KG1 (cell line): ENCODE data around the gene BUB1.
"Not testable (repeated sequence)": the region's sequence is repeated elsewhere in the genome, so short reads cannot be mapped to it uniquely, and the experiment has no call there.

Experiments
- DNase-seq: peaks from one replicate; lab custom pipeline; 2025; lab: John Stamatoyannopoulos, UW

Gene BUB1

DNA sequence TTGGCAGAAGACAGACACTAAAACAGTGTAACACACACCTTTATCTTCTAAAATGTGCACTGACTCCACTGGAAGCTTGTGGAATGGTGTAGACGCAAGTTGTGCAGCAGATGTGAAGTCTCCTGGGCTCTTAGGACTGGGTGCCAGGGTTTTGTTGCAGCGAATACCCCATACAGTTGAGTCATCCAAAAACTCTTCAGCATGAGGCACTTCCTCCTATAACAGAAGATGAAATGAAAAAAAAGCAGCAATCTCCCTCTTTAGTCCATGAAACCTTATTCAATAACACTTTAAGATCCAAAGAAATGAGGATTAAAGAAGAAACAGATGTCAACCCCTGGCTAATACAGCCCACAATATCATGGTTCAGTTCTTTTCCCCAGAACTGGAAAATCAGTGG, 22.2 kb downstream of the BUB1 start:
- no peak for DNase-seq

DNA sequence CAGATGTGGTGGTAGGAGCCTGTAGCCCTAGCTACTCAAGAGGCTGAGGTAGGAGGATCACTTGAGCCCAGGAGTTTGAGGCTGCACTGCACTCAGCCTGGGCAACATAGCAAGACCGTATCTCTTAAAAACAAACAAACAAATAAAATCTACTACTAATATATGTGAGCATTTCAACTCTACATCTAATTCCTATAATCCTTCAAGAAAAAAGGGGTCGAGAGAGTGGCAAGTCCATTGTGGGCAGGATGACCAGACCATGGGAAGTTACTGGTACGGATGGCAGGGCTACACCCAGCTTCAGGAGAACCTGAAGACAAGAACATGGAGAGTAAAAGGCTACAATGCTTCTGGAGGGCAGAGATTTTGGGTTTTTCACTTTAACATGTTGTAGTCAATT, 24.0 kb downstream of the BUB1 start:
- no peak for DNase-seq

DNA sequence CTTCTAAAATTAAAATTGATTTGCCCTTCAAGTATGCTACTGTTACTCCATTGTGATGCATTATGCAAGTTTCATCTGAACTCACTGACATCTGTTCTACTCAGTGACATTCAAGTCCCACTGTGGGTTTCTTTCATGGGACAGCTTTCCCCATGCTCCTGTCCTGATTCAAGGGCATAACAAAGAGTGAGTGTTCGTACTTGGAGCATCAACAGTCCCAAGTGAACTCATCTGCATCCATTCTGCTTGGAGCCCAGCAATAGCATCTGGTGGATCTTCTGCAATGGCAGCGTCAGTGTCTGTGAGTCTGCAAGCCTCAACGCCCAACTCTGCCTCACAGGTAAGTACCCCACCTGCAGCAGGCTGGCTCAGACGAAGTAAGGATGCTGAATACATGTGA, 27.5 kb downstream of the BUB1 start:
- DNase-seq = no peak

DNA sequence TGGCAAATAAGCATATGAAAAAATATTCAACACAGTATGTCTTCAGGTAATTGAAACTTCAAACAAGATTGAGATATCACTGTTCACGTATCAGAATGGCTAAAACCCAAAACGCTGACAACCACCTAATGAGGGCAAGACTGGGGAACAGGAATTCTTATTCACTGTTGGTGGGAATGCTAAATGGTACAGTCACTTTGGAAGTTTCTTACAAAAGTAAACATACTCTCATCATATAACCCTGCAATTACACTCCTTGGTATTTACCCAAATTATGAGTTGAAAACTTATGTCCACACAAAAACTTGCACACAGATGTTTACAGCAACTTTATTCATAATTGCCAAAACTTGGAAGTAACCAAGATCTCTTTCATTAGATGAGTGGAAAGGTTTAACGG, 30.1 kb downstream of the BUB1 start:
- DNase-seq = no peak

DNA sequence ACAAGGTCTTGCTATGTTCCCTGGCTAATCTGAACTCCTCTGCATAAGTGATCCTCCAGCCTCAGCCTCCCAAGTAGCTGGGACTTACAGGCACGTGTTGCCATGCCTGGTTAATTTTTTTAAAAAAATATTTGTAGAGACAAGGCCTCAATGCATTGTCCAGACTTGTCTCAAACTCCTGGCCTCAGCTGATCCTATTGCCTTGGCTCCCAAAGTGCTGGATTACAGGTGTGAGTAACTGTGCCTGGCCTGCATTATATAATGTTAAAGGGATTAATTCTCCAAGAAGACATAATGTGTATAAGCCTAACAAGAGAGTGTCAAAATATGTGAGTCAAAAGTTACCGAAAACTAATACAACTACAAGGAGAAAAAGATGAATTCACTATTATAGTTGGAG, 32.2 kb downstream of the BUB1 start:
- no peak for DNase-seq

DNA sequence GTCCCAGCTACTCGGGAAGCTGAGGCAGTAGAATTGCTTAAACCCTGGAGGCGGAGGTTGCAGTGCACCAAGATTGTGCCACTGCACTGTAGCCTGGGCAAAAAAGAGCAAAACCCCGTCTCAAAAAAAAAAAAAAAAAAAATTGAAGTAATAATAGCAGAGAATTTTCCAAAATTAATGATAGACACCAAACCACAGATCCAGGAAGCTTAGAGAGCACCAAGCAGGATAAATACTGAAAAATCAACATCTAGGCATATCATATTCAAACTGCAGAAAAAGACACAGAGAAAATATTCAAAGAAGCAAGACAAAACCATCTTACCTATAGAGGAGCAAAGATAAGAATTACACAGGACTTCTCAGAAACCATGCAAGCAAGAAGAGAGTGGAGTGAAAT, 33.5 kb downstream of the BUB1 start:
- no peak for DNase-seq

DNA sequence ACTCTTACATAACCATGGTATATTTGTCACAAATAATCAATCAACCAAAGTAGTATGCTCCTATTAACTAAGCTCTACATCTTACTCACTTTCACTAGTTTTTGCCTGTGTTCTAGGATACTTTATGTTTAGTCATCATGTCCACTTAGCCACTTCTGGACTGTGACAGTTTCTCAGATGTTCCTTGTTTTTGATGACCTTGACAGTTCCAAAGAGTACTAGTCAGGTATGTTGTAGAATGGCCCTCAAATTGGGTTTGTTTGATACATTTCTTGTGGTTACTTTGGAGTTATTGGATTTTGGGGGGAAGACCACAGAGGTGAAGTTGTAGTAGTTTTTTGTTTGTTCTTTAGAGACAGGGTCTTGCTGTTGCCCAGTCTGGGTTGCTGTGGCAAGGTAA, 35.5 kb downstream of the BUB1 start:
- no peak for DNase-seq

DNA sequence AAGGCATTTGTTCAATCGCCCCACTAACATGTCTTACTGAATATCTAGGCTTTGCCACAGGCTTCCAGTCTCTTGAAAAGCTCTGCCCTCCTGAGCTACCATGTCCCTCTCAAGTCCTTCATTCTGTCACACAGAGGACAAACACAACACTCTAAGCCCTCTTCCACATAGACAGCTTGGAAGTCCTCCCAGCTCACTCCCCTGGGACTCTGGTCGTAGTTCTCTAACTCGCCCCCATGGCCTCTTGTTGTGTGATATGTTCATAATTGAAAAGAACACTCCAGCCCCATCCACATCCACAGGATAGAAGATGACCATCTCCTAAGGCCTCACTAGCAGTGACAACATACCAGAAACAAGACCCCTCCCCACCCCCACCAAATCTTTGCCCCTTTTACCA, 37.9 kb downstream of the BUB1 start:
- no peak for DNase-seq

DNA sequence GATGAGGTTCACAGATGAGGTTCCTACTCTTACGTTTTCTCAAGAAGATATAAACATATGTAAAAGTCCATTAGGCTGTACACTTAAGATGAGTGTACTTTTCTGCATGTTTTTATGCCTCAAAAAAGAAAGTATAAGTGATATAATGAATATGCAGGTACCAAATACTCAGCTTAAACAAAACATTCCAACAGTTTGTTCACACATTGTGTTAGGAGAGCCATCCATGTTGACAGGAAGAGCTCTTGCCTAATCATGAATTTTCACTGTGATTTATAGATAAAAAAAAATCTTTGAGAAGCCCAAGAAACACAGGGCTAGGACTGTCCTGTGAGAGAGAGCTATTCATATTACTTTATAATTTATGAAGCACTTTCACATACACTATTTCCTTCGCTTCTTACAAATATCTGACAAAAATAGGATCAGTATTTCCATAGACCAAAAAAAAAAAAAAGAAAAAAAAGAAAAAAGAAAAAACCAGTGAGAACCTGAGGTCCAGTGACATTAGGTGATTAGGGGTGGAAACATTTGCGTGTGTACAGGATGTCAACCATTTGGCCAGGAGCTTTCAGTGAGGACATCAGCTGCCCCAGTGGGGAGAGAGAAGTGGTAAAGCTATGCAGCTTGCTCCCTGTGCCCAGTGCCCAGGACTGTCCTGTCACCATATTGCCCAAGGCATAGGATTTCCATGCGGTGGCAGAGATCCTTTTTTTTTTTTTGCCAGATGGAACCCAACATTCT, 38.7 kb downstream of the BUB1 start:
- DNase-seq = no peak

DNA sequence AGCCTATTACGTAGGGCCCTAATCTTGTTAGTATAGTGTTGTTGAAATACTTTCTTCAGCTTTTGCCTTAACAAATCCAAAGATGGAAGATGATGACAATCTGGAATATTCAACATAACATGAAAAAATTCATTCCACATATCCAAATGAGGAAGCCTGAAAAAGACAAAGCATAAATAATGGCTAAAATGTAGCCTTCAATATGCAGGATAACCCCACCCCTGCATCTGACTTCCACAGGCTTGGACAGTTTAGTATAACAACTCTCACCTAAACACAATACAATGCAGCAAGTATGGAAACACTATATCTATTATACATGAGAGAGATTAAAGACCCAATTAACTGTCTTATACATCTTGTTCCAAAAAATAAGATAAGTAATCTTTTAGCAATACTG, 39.9 kb downstream of the BUB1 start:
- DNase-seq = no peak

DNA sequence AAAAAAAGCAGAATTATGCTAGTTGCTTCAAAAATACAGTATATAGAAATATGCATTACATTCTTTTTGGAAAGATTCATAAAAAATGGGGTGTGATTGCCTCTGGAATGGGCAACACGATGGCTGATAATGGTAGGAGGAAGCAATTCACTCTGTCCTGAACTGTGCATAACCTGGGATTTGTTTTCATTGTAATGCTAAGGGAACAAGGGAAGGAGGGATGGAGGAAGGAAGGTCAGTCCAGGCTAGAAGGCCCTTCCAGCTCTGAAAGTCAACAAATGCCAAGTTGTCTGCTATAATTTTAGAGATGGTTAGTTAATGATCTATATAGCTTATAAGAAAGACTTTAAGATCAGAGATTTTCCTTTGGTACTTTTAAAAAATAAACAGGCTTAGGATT, 40.8 kb downstream of the BUB1 start:
- no peak for DNase-seq

DNA sequence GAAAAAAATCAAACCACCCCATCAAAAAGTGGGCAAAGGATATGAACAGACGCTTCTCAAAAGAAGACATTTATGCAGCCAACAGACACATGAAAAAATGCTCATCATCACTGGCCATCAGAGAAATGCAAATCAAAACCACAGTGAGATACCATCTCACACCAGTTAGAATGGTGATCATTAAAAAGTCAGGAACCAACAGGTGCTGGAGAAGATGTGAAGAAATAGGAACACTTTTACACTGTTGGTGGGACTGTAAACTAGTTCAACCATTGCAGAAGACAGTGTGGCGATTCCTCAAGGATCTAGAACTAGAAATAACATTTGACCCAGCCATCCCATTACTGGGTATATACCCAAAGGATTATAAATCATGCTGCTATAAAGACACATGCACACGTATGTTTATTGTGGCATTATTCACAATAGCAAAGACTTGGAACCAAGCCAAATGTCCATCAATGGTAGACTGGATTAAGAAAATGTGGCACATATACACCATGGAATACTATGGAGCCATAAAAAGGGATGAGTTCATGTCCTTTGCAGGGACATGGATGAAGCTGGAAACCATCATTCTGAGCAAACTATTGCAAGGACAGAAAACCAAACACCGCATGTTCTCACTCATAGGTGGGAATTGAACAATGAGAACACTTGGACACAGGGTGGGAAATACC, 41.8 kb downstream of the BUB1 start:
- DNase-seq = not testable (repeated sequence)

DNA sequence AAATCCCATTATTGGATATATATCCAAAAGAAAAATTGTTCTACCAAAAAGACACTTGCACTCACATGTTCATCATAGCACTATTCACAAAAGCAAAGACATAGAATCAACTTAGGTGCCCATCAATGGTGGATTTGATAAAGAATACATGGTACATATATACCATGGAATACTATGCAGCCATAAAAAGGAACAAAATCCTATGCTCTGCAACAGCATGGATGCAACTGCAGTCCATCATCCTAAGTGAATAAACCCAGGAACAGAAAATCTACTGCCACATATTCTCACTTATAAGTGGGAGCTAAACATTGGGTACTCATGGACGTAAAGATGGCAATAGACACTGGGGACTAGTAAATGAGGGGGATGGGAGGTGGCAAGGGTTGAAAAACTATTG, 50.5 kb downstream of the BUB1 start:
- not testable (repeated sequence) for DNase-seq

DNA sequence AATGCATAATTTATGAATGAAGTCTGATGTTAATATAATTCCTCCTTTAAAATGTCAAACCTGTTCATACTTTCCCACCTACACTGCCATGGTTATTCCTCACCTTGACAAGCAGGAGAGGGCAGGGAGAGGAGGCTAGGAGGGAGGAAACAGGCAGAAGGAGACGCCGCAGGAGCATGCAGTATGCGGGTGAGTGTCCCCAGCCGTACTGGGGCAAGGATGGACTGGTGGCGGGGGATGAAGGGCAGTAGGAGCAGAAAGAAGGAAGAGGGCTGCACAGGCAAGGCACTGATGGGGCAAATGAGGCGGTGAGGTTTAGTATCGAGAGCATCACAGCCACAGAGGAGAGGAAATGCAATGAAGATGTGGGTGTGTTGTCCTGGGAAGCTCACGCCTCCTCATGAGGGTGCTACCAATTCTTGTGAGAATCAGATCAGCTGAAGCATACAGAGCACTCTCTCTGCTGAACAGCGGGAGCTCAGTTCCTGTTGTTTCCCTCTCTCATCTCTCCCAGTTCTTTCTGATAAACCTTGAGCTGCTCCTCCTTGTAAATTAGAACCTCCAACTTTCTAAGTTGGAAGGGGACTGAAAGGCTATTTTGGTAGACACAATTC, 58.4 kb downstream of the BUB1 start:
- DNase-seq = not testable (repeated sequence)

DNA sequence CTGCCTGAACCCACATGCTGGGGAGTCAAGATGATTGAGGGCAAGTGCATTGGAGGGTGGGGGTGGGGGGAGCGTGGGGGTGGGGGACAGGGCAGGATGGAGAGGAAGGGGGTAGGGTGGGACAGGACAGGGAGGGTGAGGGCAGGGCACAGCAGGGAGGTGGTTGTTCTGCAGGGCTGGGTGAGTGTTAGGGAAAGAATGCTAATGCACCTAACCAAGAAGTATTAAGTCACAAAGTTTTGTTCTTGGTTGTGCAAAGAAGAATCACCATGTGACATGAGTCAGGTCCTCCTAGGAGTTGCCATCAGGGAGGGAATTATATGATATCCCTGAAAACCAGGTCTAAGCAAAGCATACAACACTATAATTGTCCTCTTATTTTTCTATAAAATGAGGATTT, 63.9 kb downstream of the BUB1 start:
- DNase-seq = not testable (repeated sequence)

DNA sequence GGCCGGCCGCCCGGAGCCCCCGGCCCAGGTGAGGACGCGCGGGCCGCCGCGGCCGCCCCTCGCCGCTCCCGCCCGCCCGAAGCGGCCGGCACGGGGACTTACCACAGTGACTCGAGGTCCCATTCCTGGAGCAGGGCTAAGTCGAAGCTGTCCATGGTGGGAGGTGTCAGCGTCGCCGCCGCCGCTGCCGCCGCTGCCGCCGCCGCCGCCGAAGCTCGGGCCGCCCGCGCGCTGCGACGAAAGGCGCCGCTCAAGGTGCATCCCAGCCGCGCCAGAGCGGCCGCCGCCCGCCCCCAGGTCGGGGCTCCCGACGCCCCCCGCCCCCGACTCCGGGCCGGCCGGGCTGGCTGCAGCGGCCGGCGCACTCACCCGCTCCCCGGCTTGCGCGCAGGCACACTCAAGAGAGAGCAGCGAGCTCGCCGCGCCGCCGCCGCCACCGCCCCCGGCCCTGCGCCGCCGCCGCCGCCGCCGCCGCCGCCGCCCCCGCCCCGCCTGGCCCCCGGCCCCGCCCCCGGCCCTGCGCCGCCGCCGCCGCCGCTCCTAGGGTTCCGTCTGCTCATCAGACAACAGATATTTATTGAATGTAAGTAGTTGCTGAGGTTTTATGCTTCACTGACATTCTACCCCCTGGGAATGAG, 67.1 kb downstream of the BUB1 start:
- not testable (repeated sequence) for DNase-seq

DNA sequence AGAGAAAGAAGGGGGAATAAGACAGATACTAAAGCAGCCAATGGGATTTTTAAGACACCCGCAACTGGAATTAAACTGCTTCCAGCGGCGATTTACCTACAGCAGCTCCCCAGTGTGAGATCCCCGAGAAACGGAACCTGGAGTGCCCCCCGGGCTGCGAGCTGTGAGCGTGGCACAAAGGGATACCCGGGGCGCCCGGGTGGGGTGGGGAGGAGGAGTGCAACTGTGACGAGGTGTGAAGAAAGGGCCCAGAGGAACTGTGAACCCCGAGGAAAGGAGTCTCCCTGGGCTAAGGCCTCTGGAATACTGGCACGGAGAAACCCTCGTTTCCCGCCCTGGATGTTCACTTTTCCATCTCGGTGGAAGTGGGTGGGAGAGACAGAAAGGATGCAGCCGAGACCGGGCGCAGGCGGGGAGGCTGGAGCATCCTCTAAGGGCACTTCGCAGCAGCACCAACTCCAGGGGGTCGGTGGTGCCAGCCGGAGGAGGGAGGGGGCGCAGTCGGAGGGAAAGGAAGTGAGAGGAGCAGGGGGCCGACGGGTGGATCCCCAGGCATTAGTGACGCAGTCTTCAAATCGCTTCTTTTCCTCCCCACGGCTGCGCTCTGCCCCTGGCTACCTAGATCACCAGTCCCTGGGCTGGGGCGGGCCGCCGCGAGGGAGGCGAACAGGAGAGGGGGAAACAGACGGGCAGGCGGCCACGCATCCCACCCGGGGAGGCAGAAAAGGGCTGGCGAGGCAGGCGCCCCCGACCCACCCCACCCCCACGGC, 67.8 kb downstream of the BUB1 start:
- not testable (repeated sequence) for DNase-seq

DNA sequence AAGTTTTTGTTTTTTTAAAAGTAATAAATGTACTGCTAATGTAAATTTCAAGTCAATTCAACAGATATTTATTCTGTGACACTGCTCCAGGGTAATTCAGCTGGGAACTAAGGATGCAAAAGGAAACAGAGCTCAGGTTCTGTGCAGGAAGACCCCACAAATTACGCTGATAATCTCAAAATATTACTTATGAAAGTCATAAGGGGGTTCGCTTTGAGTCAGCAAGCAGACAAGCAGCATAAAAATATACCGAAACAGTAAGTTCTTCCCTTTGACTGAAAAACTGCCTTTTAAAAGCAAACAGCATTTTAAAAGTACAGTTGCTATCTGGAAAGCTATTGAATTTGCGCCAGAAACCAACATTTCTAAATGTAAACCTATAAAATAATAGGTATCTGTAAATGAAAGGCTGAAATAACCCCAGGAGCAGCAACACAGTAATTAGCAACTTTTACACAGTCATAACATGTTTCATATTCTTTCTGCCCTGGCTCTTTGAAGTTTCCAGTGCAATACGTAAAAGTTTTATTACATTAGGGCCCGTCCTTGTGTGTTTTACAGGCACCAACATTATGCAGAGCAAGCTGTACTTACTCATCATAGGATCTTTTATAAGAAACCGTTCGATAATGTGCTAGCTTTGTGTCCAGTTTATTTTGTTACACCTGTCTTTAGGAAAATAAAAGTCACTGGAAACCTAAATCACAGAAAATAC, 68.9 kb downstream of the BUB1 start:
- not testable (repeated sequence) for DNase-seq

DNA sequence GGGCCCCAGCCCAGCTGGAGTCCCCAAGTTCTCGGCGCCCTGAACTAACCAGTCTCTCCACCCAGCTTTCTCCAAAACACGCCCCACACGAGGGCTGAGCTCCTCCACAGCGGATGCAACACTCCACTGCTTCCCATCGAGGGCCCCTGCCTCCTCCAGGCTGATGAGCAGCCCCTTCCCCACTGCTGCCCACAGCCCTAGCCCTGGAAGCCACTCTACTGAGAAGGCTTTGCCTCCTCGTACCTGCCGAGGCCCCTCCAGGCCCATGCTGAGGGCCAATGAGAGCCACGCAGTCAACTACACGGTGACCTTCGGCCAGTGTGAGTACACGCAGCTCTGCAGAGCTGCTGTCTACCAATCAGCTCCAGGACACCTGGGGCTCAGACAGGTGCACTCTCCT, 72.8 kb downstream of the BUB1 start:
- not testable (repeated sequence) for DNase-seq

DNA sequence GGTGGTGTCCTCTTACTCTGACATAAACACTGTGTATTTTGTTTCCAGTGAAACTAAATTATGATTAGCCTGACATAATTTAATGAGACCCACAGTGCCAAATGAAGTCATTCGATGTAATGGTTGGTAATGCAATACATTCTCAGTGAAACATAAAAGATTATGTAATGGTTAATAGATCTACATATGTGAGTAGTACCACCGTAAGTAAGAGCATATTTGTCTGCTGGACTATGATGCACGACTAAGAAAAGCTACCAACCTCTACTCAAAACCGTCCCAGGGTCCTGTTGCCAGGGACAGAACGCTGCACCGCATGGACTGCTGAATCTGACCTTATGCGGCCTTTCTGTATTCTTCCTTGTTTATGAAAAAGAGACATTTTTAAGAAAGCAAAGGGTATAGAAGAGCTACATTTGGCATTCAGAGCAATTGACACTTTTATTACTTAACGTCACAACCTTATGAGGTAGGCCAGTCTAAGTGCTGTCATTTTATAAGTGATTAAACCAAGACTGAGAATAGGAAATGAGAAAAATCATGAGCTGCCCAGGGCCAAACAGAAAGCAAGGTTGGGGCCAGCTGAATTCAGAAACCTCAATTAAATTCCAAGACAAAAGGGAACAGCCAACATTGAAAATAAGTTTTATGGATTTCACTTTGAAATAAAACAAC, 73.8 kb downstream of the BUB1 start:
- not testable (repeated sequence) for DNase-seq

DNA sequence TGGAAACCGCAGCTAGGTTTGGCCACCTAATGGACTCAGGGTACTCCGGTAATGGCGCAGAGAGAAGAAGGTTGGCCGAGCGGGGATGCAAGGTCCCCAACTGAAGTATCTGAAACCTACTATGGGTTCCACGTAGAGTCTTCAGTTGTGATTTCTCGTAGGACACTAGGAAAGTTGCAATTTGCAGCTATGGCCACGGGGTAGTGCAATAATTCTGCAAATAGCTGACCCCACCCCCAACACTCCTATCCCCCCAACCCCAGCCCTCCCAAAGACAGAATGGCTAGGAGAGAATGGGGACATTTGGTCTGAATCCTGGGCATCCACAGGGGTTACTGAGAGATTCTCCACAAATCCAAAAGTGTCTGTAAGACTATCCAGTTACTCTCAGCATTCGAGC, 75.7 kb downstream of the BUB1 start:
- DNase-seq = not testable (repeated sequence)
